HepG2 (cell line): ENCODE measurements around the gene TMEM45A. TPM values are rescaled to one million over a fixed set of nuclear protein-coding genes. Genes with fewer than 3 reads are reported as not detected.

Experiments
- ATAC-seq: fragments of 200-7000 bp; cut with Tn5 transposase; 3 replicates; pipeline ENCODE4 v1.9.1; 2020; ENCODE audit warnings: mild to moderate bottlenecking, moderate library complexity
- BruUV-seq: library from RNA; stranded (reverse); fragments of 400-500 nt; replicated peaks from 2 replicates; lab custom pipeline; 2021; lab: Mats Ljungman, UMichigan
- CTCF ChIA-PET: fragments of 300-600 bp; formaldehyde crosslinking; extraction: SDS; loops from one replicate; lab custom pipeline; 2021; ENCODE audit warnings: low total read pairs, inconsistent platforms, low intra/inter-chr PET ratio; lab: Yijun Ruan, JAX
- POLR2A ChIA-PET: fragments of 350-600 bp; sonication (Branson Sonifier 250); formaldehyde crosslinking; loops from one replicate; lab custom pipeline; 2020; ENCODE audit warnings: antibody characterized with exemption, inconsistent platforms; lab: Yijun Ruan, JAX
- DNase-seq: peaks from one replicate; pipeline ENCODE4 v3.0.0-alpha.2; 2015; ENCODE audit warnings: low spot score
- FAIRE-seq: peaks from 3 replicates; lab custom pipeline; 2011; peaks lifted over from hg19 to GRCh38; lab: Jason Lieb, UNC
- H2AFZ ChIP-seq: one replicate; pipeline ENCODE4 v1.6.1; 2011; ENCODE audit warnings: low read length, inconsistent platforms
- H3K27ac ChIP-seq: fragments of 300-600 bp; 3 replicates; pipeline ENCODE4 v1.8.0; 2011; ENCODE audit warnings: mixed run types, mild to moderate bottlenecking, mixed read lengths, low read length, inconsistent platforms; ENCODE audit not compliant: insufficient read depth; ENCODE audit errors: extremely low read length
- H3K27me3 ChIP-seq, 2 experiments: fragments of 200-600 bp in 1 of 2; 2 replicates in 1 of 2; 3 replicates in 1 of 2; pipeline versions ENCODE4 v1.6.0 to v1.8.0; 2011; ENCODE audit warnings: low read length in 2 of 2, mild to moderate bottlenecking in 2 of 2, moderate library complexity in 2 of 2, inconsistent platforms in 1 of 2; ENCODE audit not compliant: insufficient read depth in 2 of 2, control insufficient read depth in 1 of 2
- H3K36me3 ChIP-seq, 2 experiments: fragments of 200-600 bp in 1 of 2; replicated peaks in 1 of 2; 2 replicates in 1 of 2; 3 replicates in 1 of 2; pipeline versions ENCODE4 v1.5.1 to v1.8.0; 2011; ENCODE audit warnings: low read length in 2 of 2, inconsistent platforms in 1 of 2; ENCODE audit not compliant: insufficient read depth in 2 of 2, control insufficient read depth in 1 of 2
- H3K4me1 ChIP-seq: 2 replicates; pipeline ENCODE4 v1.5.1; 2012; ENCODE audit warnings: low read length, inconsistent platforms; ENCODE audit not compliant: insufficient read depth
- H3K4me2 ChIP-seq: 2 replicates; pipeline ENCODE4 v1.6.0; 2011; ENCODE audit warnings: low read depth, low read length, inconsistent platforms
- H3K4me3 ChIP-seq, 3 experiments: fragments of 200-600 bp in 1 of 3; sonication (generic), shearing (Covaris generic) in 1 of 3; replicated peaks in 1 of 3; 2 replicates each; pipeline ENCODE4 v1.5.1; 2011 to 2016; ENCODE audit warnings: low read length in 3 of 3, inconsistent platforms in 2 of 3, low read depth in 2 of 3, mild to moderate bottlenecking in 2 of 3, control low read depth in 1 of 3, mixed read lengths in 1 of 3; ENCODE audit not compliant: insufficient read depth in 1 of 3
- H3K79me2 ChIP-seq: one replicate; pipeline ENCODE4 v1.6.1; 2011; ENCODE audit warnings: low read length, inconsistent platforms; ENCODE audit not compliant: insufficient read depth
- H3K9ac ChIP-seq: 2 replicates; pipeline ENCODE4 v1.6.0; 2011; ENCODE audit warnings: mild to moderate bottlenecking, low read depth, low read length, inconsistent platforms; ENCODE audit not compliant: insufficient read depth
- H3K9me3 ChIP-seq: 2 replicates; pipeline ENCODE4 v1.5.1; 2012; ENCODE audit warnings: mild to moderate bottlenecking, low read length
- H4K20me1 ChIP-seq: 2 replicates; pipeline ENCODE4 v1.6.0; 2011; ENCODE audit warnings: inconsistent platforms, mild to moderate bottlenecking, low read length, moderate library complexity; ENCODE audit not compliant: insufficient read depth
- ATM ChIP-seq: fragments of 450-650 bp; IDR thresholded peaks from 2 replicates; pipeline ENCODE4 v1.7.1; 2017; ENCODE audit warnings: mild to moderate bottlenecking, borderline replicate concordance
- CENPX ChIP-seq: sonication (generic); formaldehyde crosslinking; IDR thresholded peaks from 2 replicates; pipeline ENCODE4 v1.9.0; 2021; ENCODE audit warnings: mild to moderate bottlenecking, missing genetic modification reagents, moderate library complexity
- GMEB1 ChIP-seq: sonication (generic); formaldehyde crosslinking; IDR thresholded peaks from 2 replicates; pipeline ENCODE4 v1.5.1; 2020; ENCODE audit warnings: missing genetic modification reagents, mild to moderate bottlenecking, borderline replicate concordance
- KDM4B ChIP-seq: sonication (generic); formaldehyde crosslinking; IDR thresholded peaks from 2 replicates; pipeline ENCODE4 v1.4.0; 2020; ENCODE audit warnings: missing genetic modification reagents
- MED1 ChIP-seq: sonication (generic); formaldehyde crosslinking; IDR thresholded peaks from 2 replicates; pipeline ENCODE4 v1.4.0; 2020; ENCODE audit warnings: missing genetic modification reagents
- RXRB ChIP-seq: IDR thresholded peaks from 2 replicates; pipeline ENCODE4 v1.6.1; 2016; ENCODE audit warnings: borderline replicate concordance, missing genetic modification reagents, missing compliant biosample characterization
- SMAD3 ChIP-seq: sonication (generic); formaldehyde crosslinking; IDR thresholded peaks from 2 replicates; pipeline ENCODE4 v1.4.0; 2020; ENCODE audit warnings: missing genetic modification reagents
- ZKSCAN8 ChIP-seq: IDR thresholded peaks from 2 replicates; pipeline ENCODE4 v1.6.1; 2016; ENCODE audit warnings: borderline replicate concordance, missing genetic modification reagents, missing compliant biosample characterization
- ZMYM2 ChIP-seq: sonication (generic); formaldehyde crosslinking; IDR thresholded peaks from 2 replicates; pipeline ENCODE4 v1.8.0; 2022; ENCODE audit warnings: mild to moderate bottlenecking, missing genetic modification reagents
- ZNF589 ChIP-seq: sonication (generic); formaldehyde crosslinking; conservative IDR thresholded peaks from 2 replicates; pipeline ENCODE4 v1.8.0; 2022; ENCODE audit warnings: mild to moderate bottlenecking, moderate library complexity, missing genetic modification reagents
- ZNF749 ChIP-seq: sonication (generic); formaldehyde crosslinking; IDR thresholded peaks from 2 replicates; pipeline ENCODE4 v1.8.0; 2022; ENCODE audit warnings: mild to moderate bottlenecking, missing genetic modification reagents, moderate library complexity, borderline replicate concordance
- whole genome bisulfite sequencing: methylation state at CpG from one replicate; pipeline ENCODE4 v1.1.6; 2017; ENCODE audit warnings: low lambda C conversion rate; 5-methylcytosine and 5-hydroxymethylcytosine counted together
- in situ Hi-C: cut with HindIII; loops from 2 replicates; pipeline ENCODE4 v1.10.0; 2017; ENCODE audit warnings: low pct_unique_long_range_greater_than_20kb; ENCODE audit not compliant: extremely low pct_ligation_motif_present
- intact Hi-C: fragments of 100-400 bp; cut with micrococcal nuclease; formaldehyde crosslinking; loops from one replicate; pipeline ENCODE4 v1.10.0; 2022; ENCODE audit not compliant: unreplicated experiment
- polyA plus RNA-seq, 8 experiments: library from polyadenylated mRNA; depleted of rRNA in 3 of 8; stranded (reverse) in 7 of 8; unstranded in 1 of 8; fragments of >200 nt; fragmentation: Illumina TruSeq in 4 of 8; extraction: Trizol in 4 of 8; gene quantifications; 2 replicates each; pipeline versions ENCODE4 v1.2.1 to v1.2.3, GENCODE V29; 2011 to 2016; ENCODE audit warnings: low read depth in 4 of 8, missing spikeins in 1 of 8, mixed read lengths in 1 of 8; ENCODE audit not compliant: insufficient read depth in 1 of 8
- total RNA-seq, 5 experiments: library from RNA; depleted of rRNA; stranded (reverse); fragments of >200 nt; fragmentation: Illumina TruSeq; extraction: Trizol; gene quantifications; 2 replicates each; pipeline ENCODE4 v1.2.3, GENCODE V29; 2016; ENCODE audit warnings: low read depth in 1 of 5
- TF ChIP-seq, protein P1 (sequence below): sonication (generic); formaldehyde crosslinking; conservative IDR thresholded peaks from 2 replicates; pipeline ENCODE4 v1.4.0; 2020; ENCODE audit warnings: missing genetic modification reagents
- TF ChIP-seq, protein P2 (sequence below): sonication (generic); formaldehyde crosslinking; IDR thresholded peaks from 2 replicates; pipeline ENCODE4 v1.9.0; 2022; ENCODE audit warnings: missing genetic modification reagents, mild to moderate bottlenecking, borderline replicate concordance

Gene TMEM45A
- total and polyA plus RNA-seq, 2 of the 13 experiments (the other 11 are each of a cell fraction or from before 2014, with no cell fraction given): 14.8 to 38.5 TPM

GRCh38 chr3:100503448-100503847 is 11.0 kb downstream of the TMEM45A start:
- Histone ChIP-seq H3K27ac (no peak overlapping the region), H3K79me2 (peaks cover 2% of the 10 kb centered on the region), H3K4me2 (no peak overlapping the region), H3K27me3 (no peaks in the 10 kb centered on the region), H3K4me3 (no peak overlapping the region), H3K9ac (no peak overlapping the region), H2AFZ (no peak overlapping the region), H3K4me1 (peaks cover 4% of the 10 kb centered on the region; the same call in 1 of the 2 replicates), H3K36me3 (no peaks in the 10 kb centered on the region), H3K9me3 (peaks cover 7% of the 10 kb centered on the region; the same call in 1 of the 2 replicates), H4K20me1 (no peaks in the 10 kb centered on the region; the same call in 1 of the 2 replicates)
- BruUV-seq: no TSS peak
- ATAC-seq: no peak
- in situ Hi-C loops: no loop called here
- no peak for FAIRE-seq
- ChIA-PET CTCF (no interaction called here), POLR2A (no interaction called here)
- DNase-seq: no peak
- TF ChIP-seq ZMYM2: no peak
- no peak for TF ChIP-seq ZKSCAN8 (CRISPR knock-in tag)
- no peak for TF ChIP-seq ZNF749 (CRISPR knock-in tag)
- no peak for TF ChIP-seq ZNF589 (CRISPR knock-in tag)
- TF ChIP-seq KDM4B (CRISPR knock-in tag): no peak
- WGBS: 64% methylated on average over 1 of the region's 1 CpG
- intact Hi-C loops: no loop called here

- DNase-seq (no peak), FAIRE-seq (no peak), ATAC-seq (no peak)
- Histone ChIP-seq H3K4me1 (no peaks in the 10 kb centered on the region), H3K4me2 (no peak overlapping the region), H3K9me3 (peaks cover 15% of the 10 kb centered on the region; the same call in 1 of the 2 replicates), H3K79me2 (no peaks in the 10 kb centered on the region), H3K4me3 (no peak overlapping the region), H3K27ac (no peak overlapping the region), H2AFZ (no peak overlapping the region), H3K9ac (no peak overlapping the region), H3K27me3 (no peaks in the 10 kb centered on the region), H3K36me3 (no peaks in the 10 kb centered on the region), H4K20me1 (no peaks in the 10 kb centered on the region; the same call in 1 of the 2 replicates)
- in situ Hi-C loops (no loop called here), intact Hi-C loops (no loop called here)
- ChIA-PET CTCF (no interaction called here), POLR2A (no interaction called here)
- 31% methylated on average over 2 of the region's 2 CpGs for WGBS
- BruUV-seq: no TSS peak
- TF ChIP-seq RXRB (CRISPR knock-in tag) (no peak), MED1 (CRISPR knock-in tag) (no peak), GMEB1 (CRISPR knock-in tag) (no peak), SMAD3 (CRISPR knock-in tag) (no peak), CENPX (CRISPR knock-in tag) (no peak), ATM (no peak)
- TF ChIP-seq, protein P1, sequence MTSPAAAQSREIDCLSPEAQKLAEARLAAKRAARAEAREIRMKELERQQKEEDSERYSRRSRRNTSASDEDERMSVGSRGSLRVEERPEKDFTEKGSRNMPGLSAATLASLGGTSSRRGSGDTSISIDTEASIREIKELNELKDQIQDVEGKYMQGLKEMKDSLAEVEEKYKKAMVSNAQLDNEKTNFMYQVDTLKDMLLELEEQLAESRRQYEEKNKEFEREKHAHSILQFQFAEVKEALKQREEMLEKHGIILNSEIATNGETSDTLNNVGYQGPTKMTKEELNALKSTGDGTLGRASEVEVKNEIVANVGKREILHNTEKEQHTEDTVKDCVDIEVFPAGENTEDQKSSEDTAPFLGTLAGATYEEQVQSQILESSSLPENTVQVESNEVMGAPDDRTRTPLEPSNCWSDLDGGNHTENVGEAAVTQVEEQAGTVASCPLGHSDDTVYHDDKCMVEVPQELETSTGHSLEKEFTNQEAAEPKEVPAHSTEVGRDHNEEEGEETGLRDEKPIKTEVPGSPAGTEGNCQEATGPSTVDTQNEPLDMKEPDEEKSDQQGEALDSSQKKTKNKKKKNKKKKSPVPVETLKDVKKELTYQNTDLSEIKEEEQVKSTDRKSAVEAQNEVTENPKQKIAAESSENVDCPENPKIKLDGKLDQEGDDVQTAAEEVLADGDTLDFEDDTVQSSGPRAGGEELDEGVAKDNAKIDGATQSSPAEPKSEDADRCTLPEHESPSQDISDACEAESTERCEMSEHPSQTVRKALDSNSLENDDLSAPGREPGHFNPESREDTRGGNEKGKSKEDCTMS (CRISPR knock-in tag): no peak
- TF ChIP-seq, protein P2, sequence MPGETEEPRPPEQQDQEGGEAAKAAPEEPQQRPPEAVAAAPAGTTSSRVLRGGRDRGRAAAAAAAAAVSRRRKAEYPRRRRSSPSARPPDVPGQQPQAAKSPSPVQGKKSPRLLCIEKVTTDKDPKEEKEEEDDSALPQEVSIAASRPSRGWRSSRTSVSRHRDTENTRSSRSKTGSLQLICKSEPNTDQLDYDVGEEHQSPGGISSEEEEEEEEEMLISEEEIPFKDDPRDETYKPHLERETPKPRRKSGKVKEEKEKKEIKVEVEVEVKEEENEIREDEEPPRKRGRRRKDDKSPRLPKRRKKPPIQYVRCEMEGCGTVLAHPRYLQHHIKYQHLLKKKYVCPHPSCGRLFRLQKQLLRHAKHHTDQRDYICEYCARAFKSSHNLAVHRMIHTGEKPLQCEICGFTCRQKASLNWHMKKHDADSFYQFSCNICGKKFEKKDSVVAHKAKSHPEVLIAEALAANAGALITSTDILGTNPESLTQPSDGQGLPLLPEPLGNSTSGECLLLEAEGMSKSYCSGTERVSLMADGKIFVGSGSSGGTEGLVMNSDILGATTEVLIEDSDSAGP (CRISPR knock-in tag): no peak
Observed at GRCh38 chr3:100506355-100506754, 13.9 kb downstream of the TMEM45A start.
